Epidermal melanocyte (primary cell): ENCODE data around the gene TULP4.
"Not testable (repeated sequence)": the region's sequence is repeated elsewhere in the genome, so short reads cannot be mapped to it uniquely, and the experiment has no call there.

Experiments used
- DNase-seq: peaks from one replicate; pipeline ENCODE4 v3.0.0; 2011; ENCODE audit warnings: low spot score; ENCODE audit not compliant: insufficient read length

TULP4 gene

DNA sequence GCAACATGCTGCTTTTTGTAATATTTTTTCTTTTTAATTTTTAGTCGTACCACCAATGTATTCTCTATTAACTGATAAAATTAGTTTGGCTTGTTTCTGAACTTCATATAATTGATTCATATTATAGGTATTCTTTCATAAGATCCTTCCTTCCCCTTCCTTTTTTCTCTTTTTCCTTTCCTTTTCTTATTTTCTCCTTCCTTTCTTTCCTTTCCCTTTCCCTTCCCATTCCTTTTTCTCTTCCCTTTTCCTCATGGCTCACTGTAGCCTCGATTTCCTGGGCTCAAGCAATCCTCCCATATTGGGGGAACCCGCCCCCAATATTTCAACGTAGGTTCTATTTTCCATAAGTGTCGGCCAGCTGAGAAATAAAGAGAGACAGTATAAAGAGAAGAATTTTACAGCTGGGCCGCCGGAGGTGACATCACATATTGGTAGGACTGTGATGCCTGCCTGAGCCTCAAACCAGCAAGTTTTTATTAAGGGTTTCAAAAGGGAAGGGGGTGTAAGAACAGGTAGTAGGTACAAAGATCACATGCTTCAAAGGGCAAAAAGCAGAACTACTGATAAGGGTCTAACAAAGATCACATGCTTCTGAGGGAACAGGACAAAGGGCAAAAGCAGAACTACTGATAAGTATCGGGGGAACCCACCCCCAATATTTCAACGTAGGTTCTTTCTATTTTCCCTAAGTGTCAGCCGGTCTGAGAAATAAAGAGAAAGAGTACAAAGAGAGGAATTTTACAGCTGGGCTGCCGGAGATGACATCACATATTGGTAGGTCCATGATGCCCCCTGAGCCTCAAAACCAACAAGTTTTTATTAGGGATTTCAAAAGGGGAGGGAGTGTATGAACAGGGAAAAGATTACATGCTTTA is 16.1 kb upstream of the TULP4 start:
- DNase-seq: not testable (repeated sequence)

GRCh38 chr6:158296854-158297324 is 15.4 kb upstream of the TULP4 start:
- DNase-seq: not testable (repeated sequence)

DNA sequence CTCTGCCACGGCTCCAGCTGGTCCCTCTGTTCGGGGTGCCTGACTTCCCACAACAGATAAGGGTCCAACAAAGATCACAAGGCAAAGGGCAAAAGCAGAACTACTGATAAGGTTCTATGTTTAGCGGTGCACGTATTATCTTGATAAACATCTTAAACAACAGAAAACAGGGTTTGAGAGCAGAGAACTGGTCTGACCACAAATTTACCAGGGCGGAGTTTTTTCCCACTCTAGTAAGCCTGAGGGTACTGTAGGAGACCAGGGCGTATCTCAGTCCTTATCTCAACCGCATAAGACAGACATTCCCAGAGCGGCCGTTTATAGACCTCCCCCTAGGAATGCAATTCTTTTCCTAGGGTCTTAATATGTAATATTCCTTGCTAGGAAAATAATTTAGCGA is 14.6 kb upstream of the TULP4 start:
- not testable (repeated sequence) for DNase-seq

- DNase-seq: not testable (repeated sequence)
Measured at GRCh38 chr6:158300306-158301143, 11.7 kb upstream of the TULP4 start.

DNA sequence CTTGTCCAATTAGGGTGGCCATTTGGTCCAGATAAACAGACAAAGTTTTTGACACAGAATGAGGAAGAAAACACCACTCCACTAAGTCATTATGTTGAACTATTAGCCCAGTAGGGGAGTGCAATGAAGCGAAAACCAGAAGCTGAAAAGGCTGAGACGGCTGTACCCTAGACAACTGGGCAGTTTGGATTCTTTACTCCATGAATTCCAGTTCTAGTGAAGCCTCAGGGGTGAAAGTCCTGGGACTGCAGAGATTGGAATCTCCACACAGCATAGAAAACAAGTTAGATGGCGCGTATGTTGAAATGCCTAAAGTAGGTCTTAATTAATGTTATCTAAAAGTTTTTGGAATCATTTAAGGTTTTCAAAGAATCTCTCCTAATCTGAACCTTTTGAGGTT is 10.7 kb upstream of the TULP4 start:
- not testable (repeated sequence) for DNase-seq

GRCh38 chr6:158302195-158302796 is 10.0 kb upstream of the TULP4 start:
- DNase-seq: not testable (repeated sequence)

GRCh38 chr6:158303210-158303731 is 9.0 kb upstream of the TULP4 start:
- DNase-seq: no peak

DNA sequence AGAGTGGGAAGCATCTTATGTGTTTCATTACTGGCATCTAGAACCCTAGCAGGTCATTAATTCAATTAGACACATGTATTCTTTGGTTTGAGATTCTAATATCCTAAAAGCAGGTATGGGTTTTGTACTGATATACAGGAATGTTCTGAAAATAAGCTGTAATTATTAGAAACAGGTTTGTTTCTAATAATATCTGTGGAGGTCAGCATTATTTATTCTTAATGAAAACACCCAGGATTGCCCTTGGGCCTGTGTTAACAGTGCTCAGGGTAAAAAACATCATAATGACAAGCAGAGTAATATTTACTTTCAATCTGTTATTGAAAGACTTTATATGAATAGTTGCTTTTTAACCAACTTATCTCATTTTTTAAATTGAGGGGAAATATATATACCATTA is 8.0 kb upstream of the TULP4 start:
- no peak for DNase-seq

GRCh38 chr6:158309814-158310213 is 2.5 kb upstream of the TULP4 start:
- DNase-seq: no peak

DNA sequence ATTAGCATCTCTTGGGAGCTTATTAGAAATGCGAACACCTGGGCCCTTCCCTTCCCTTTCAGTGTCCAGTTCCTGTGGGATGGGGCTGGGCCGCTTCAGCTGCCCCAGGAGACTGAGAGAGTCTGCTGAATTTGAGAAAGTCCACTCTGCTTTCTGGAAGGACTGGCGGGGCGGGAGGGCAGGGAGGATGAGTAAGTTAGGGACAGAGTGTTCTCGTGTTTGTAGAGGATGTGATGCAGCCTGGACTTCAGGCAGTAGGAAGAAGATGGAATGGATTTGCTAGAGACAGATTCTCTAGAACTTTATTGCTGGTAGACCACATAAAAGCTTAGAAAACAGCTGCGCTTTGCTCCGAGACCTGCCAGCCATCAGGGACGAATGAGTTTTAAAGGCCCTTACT is 1.1 kb upstream of the TULP4 start:
- DNase-seq: no peak

- DNase-seq: no peak
Measured at GRCh38 chr6:158311626-158312025, 639 bp upstream of the TULP4 start.

DNA sequence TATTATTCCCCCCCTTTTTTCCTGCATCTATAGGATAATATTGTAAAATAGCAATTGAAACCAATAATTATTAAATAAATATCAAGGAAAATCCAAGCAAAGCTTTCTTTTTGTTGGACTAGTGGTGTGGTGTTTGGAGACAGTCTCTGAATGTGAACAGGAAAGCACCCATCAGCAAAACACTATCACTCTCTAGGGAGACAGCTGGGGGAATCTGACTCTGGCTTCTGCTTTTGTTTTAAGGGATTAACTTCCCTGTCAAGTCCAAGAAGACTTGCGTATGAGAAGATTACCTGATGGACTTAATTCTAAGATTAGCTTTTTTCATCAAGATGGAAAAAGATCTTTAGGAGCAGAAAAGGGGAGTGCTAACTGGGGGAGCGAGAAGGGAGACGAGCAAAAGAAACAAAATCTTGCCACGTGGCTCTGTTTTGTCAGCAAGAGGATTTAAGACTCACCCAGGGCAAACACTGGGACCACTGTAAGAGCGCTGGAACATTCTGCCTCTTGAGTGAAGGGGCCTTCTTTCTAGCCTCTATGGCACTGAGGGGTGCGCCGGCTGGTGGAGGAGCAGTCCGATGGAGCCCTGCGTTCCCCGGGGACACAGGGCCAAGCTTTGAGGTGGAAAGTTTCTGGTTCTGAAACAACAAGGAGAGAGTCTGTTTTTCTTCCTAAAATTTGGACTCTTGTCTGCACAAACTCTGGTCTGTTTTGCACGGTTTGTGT is 570 bp downstream of the TULP4 start:
- DNase-seq: no peak

- DNase-seq: no peak
Measured at GRCh38 chr6:158313989-158314388, 1.7 kb downstream of the TULP4 start.

GRCh38 chr6:158314737-158315136 is 2.5 kb downstream of the TULP4 start:
- DNase-seq: no peak

DNA sequence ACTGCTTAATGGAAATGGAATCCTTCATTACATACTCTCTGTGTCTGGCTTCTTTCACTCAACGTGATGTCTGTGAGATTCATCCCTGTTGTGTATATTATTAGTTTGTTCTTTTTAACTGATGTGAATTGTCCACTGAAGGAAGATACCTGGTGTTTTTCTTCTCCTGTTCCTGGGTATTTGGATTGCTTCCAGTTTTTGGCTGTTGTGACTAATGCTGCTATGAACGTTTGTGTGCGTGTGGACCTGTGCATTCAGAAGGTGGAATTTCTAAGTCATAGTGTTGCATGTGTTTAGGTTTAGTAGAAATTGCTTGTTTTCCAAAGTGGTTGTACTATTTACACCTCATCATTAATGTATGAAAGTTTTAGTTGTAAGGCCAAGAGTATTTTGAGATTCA is 3.8 kb downstream of the TULP4 start:
- DNase-seq: no peak

- DNase-seq: no peak
Measured at GRCh38 chr6:158321960-158322359, 9.7 kb downstream of the TULP4 start.

DNA sequence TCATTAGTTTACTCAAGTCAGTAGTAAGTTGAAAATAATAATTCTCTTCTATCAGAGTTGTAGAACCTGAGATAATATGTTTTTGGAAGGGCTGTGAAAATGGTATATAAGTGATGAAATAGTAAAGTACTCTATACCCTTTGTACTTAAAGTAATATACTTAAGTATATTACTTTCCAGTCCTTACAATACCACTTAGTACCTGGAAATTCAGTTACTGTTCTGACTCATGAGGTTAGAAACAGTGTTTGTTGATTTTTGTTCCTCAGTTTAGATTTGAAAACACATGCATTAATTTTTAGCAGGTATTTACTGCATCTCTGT is 10.1 kb downstream of the TULP4 start:
- no peak for DNase-seq

- no peak for DNase-seq
Measured at GRCh38 chr6:158322724-158323560, 10.7 kb downstream of the TULP4 start.

- no peak for DNase-seq
Measured at GRCh38 chr6:158323561-158323958, 11.3 kb downstream of the TULP4 start.

DNA sequence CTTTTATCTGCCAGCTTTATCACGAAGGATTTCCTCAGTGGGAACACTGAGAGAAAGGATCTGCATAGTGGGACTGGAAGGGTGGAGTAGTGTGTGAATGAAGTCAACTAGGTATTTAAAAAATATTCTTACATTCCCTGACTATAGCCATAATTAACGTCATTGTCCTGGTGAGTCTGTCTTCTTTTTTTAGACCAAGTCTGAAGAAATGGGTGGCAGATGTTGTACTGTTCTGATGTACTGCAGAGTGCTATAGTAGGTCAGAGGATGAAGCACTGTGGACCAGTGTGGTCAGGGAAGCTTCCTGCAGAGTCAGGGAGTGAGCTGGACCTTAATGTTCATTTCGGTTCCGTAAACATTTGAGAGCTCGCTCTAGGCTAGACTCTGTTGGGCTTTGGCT is 11.9 kb downstream of the TULP4 start:
- DNase-seq: no peak
